LHCN-M2 (cell line): ENCODE measurements around the gene ACTRT3. TPM values are rescaled to one million over a fixed set of nuclear protein-coding genes. Genes with fewer than 3 reads are reported as not detected.

Experiments
- DNase-seq: peaks from one replicate; pipeline ENCODE4 v3.0.0-alpha.2; 2012; ENCODE audit warnings: low read depth
- polyA plus RNA-seq: library from polyadenylated mRNA; unstranded; fragments of >200 nt; gene quantifications from one replicate; pipeline ENCODE4 v1.2.1, GENCODE V29; 2012; ENCODE audit warnings: missing spikeins
- total RNA-seq: library from RNA; depleted of rRNA; stranded (reverse); fragments of >200 nt; gene quantifications from 2 replicates; pipeline ENCODE4 v1.2.3, GENCODE V29; 2014; rRNA removed

ACTRT3 gene
- 6.1 and 6.5 TPM in 2 replicates for total RNA-seq
- 2.9 TPM for polyA plus RNA-seq

DNA sequence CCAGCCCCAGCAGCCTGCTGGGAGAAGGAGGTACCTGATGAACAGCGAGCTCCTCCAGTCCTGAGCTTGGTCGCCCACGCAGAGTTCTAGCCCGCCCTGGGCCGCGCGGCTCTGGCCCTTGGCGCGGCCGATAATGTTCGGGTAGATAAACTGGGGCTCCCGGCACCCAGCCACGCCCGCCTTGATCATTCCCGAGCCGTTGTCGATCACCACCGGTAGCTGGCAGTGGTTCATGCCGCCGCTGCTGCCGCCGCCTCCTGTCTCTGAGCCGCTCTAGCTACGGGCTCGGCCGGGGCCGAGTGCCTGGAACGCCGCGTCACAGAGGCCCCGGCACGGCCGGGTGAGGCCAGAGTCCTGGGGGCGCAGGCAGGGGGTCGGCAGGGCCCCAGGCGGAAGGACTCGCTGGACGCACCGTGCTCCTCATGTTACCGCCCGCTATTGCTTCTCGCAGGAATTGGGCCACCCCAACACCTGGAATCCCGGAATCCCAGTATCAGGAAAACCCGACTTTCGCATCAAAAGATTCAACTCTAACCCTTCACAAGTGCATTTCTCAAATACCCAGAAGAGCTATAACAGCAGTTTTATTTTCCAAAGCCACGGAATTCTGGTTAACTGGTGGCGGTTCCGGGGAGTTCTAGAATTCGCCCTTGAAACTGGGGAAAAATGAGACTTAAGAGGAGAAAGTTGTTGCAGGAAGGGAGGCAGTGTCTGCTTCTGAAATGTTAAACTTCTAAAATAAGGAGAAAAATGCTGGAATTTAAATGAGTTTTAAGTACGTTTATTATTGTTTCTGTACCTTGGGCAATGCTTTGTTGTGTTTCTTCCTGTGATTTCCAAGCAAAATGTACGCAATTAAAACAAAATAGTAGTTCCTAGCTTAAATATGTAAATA, at the start of gene ACTRT3:
TSS of gene ACTRT3 (minus strand) at position 275 of the 895 bp plus-strand sequence. CDS start at position 234, 41 bp downstream.
- DNase-seq = peak; percentile 59

DNA sequence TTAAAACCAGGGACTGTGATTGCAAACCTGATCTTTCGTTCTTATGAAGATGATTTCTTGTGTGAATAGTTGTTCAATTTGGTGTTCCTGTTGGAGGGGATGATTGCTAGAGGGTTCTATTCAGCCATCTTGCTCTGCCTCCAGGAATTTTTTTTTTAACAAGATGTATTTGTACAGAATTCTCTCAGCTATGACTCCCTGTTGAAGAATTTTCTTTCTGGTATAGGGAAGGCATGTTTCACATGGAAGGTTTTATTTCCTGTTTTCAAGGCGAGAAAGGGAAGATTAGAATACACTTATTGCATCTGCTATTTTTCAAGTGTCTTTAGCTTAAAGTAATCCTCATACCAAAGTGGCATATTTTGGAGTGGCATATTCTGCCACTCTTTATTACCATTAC, 49.0 kb upstream of the ACTRT3 start:
- peak; percentile 26 for DNase-seq

DNA sequence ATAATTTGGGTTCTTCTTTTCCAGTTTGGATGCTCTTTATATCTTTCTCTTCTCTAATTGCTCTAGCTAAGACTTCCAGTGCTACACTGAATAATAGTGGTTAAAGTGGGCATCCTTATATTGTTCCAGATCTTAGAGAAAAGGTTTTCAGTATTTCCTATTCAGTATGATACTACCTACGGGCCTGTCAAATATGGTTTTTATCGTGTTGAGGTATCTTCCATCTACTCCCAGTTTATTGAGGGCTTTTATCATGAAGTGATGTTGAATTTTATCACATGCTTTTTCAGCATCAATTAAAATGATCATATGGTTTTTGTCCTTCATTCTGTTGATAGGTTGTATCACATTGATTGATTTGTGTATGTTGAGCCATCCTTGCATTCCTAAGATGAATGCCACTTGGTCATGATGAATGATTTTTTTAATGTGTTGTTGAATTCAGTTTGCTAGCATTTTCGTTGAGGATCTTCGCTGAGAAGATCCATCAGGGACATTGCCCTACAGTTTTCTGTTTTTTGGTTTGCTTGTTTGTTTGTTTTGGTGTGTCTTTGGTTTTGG, 46.3 kb upstream of the ACTRT3 start:
- no peak for DNase-seq

DNA sequence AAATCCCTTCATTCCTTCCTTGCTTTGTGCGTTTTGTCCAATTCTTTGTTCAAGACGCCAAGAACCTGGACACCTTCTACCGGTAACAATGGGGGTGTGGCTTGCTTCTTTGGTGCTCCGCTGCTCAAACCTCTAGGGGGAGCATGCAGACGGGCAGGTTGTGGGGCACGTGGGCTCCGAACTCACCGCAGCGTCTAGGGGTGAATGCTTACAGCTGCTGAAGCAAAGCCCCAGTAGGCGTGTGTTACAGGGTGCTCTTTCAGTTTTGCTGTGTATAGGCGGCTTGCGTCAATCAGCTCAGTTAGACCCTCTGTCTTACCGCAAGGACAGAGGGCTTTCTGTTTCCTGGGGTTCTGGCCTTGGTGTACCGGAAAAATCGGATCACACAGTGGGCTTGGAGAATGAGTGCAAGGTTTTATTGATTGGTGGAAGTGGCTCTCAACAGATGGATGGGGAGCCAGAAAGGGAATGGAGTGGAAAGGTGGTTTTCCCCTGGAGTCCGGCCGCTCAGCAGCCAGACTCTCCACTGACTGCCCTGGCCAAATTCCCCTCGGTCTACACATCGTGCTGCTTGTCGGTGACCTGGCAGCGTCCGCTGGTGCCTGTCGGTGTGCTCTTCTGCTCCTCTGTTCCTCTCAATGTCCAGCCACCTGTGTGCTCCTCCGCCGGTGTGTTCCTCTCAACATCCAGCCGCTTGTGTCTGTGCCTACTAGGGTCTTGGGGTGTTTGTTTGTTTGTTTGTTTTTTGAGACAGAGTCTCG, 44.6 kb upstream of the ACTRT3 start:
- peak; percentile 18 for DNase-seq

DNA sequence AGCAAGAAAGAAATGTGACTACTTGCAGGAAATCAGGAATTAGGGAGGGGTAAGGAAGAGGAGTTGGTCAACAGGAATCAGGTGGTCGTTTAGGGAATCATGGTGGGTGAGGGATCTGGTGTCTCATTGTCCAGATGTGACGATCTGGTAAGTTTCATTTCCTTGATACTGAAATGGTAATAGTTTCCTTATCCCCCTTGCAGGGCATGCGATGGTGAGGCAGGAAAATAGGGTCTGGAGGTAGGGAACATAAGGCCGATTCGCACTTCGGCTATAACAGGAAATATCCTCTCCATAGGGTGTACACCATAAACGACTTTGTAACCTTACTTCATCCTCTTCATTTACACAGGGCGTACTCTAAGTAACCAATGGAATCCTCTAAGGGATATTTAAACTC, 43.9 kb upstream of the ACTRT3 start:
- no peak for DNase-seq

DNA sequence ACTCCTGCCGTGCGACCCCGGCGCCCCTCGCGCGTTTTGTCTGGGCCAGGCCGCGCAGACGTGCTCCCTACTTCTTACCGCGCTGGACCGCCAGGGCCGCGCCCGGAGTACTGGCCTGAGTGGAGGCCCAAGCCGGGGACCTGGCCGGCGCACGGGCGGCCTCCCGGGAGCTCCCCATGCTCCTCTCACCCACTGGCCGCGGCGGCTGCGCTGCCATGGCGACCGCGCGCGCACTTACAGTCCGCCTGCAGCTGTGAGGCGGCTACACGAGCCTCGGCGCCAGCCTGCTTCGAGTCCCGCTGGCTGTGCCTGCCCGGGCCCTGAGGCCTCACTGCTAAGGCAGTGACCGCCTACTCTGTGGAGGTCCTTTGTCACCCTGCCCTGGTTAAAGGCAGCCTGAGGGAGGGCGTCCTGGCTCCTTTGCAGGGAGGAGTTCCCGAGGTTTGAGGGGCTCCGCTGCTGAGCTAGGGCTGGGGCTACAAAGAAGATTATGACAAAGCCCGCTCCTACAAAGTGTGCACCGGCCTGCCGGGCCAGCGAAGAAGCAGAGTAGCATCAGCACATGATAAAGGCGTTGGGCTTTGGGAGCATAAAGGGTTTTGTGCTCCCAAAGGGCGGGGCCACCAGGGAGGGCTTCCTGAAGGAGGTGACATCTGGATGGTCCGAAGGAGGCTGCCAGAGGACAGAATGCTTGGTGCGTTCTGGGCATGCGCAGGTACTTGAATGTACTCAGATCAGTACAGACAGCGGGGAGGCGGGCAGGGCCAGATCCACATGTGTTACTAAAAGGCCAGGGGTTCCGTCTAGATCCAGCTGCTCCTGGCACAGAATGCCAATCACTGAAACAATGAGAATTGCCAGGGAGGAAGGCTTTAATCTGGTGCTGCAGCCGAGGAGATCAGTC, 43.2 kb upstream of the ACTRT3 start, which contains the start of the genes LRRC34 and LRRIQ4:
TSS of gene LRRC34 (minus strand) at position 573 of the 904 bp plus-strand sequence. CDS start at position 217, 356 bp downstream.
TSS of gene LRRIQ4 (plus strand) at position 539 of the 904 bp plus-strand sequence. CDS start 9,052 bp downstream, outside the sequence.
- peak; percentile 92 for DNase-seq

DNA sequence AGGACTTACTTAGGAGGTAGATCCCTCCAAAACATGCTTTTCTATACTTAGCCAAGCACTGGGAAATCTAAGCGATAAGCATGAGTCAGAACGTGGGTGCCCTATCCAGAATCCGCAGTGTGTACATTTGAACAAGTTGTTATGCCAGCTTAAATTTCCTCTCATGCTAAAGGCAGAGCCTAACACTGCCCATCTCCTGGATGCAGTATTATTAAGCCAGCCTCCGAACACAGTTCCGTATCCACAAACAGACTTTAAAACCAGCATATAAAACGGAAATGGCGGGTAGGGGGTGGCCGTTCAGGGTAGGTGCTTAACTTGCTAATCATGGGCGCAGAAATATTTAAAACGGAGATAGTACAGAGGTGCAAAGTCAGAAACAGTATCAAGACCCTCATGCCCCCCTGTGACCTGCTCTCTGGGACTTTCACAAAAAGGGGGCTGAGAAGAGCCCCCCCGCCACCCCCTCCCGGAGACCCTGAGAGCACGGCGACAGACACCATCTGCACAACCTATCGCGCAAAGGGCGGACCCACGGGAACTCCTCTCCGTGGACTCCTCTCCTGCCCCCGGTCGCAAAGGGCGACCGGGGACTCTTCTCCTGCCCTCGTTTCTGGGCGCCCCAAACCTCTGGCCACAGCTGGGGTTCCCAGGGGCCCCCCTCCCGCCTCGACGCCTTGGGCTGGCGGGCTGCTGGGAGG, 42.4 kb upstream of the ACTRT3 start:
- peak; percentile 68 for DNase-seq

DNA sequence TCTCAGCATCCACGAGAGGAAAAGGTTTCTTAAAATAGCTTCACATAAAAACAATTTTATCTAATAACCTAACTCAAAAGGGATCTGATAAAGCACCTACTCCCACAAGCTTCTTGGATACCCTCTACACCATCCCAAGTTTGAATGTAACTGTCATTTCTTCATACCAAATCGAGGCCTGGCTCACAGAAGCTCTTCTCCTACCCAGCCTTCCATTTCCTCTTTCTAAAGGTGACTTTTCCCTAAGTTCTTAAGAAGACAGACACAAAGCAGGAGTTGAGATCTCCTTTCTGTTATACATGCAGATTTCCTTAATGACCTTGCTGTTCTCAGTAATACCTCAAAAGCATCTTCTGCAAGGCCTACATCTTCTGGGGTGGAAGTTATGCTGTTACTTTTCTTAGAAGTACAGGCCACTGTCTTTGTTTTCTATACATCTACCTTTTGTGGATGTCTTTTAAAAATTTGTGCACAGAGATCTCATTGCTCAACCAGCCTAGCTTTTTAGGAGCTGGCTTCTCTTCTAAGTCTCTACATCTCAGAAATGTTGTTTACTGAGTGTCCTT, 40.0 kb upstream of the ACTRT3 start:
- DNase-seq = no peak

DNA sequence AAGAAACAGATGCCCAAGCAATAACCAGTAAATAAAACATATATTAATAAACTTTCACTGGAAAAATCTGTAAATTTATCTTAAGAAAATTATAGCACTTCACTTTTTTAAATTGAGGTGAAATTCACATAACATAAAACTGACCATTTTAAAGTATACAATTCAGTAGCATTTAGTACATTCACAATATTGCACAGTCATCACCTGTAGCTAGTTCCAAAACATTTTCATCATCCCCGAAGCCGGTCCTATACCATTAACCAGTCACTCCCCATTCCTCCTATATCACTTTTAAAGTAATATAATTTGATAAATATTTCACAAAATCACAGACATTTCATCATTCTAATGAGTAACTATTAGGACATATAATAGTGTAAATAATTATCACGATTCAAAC, 35.3 kb upstream of the ACTRT3 start:
- DNase-seq = no peak

DNA sequence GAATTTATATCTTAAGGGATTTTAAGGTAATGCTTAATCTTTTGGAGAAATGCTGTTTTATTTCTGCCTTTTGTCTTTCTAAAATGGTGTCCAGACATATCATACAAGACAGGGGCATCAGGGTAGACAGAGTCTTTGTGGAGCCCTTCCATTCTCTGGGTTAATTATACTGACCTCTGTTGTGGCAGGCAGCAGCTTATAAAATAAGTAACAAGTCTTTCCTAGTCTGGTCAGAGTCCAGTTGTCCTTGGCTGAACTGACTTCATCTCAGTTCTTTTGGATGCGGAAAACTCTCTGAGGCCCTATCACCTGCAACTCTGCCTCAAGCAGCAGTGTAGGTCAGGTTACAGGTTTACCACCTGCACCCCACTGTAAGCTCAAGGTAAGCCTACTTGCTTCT, 23.0 kb upstream of the ACTRT3 start:
- DNase-seq = no peak

DNA sequence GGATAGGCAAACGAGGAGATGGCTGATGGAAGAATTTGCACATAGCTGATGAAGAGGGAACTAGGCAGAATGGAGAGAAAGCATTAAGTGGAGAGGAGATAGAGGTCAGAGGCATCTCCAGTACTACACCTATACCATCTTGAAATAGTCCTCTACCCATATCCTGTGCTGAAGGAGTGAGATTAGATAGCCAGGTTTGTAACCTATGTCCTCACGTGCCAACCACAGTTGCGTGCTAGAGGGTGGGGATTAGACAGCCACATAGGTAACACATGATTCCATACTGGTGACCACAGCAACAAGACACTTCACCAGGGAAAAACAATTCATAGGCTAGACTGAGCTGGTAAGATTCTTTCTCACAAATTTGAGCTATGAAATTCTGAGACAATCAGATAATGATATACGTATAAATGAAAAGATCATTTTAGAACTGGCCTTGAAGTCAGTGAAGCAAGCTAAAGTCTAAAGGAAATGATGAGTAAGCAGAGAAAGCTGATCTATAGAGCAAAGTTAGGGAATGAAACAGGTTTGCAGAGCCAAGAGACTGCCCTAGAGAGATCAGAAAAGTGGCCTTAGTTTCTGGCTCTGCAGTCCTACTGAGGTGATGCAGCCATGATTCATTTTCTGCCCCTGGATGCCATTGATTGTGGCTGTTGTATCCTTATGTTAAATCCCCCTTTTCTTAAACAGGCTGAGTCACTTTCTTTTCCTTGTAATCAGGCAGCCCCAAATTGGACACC, 21.5 kb upstream of the ACTRT3 start:
- no peak for DNase-seq

DNA sequence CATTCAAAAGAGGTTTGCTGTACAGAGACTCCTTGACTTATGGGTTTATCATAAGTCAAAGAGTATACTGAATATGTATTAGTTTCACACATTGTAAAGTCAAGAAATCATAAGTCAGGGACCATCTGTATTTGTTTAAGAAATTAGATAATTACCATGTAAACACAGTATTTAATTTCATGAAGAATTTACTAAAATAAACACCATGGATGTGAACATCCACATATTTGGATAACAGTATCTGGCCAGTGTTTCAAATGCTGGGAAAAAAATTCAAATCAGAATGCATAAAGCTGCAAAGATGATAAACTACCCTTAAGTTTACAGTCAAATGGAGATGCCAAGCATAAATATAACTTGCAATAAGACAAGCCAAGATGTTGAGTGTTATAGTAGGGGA, 20.9 kb upstream of the ACTRT3 start:
- no peak for DNase-seq

DNA sequence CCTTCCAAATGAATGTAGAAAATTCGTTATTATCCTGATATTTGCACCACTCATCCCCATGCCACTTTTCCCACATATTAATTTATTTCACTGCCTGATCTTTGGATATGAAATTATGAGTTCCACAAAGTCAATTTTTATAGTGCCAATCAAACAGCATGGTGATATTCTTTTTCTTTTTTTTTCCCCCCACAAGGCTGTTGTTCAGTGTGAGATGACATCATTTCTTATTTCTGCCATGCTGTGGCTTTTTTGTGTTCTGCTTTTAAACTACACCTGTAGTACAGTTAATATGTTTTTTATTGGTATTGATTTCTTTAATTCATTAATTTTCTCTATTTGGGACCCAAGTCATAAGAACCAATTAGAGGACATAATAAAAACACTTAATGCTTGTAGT, 18.4 kb upstream of the ACTRT3 start:
- DNase-seq = no peak

DNA sequence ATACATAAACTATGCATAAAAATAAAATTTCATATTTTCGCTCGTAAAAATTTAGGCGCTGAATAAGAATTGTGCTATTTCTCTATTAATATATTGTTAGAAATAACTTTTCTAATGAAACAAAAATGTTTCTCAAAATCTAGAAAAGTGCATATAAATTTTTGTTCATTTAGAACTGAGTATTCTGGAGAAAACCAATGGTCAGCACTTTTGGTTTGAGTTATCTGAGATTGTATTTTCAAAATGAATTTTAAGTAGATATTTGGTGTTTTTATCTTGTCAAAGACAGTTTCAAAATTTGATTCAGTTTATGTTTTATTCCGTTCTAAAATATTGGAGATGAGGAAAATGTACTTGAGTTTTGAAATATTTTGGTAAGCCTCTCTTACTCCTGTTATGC, 17.8 kb upstream of the ACTRT3 start:
- no peak for DNase-seq

DNA sequence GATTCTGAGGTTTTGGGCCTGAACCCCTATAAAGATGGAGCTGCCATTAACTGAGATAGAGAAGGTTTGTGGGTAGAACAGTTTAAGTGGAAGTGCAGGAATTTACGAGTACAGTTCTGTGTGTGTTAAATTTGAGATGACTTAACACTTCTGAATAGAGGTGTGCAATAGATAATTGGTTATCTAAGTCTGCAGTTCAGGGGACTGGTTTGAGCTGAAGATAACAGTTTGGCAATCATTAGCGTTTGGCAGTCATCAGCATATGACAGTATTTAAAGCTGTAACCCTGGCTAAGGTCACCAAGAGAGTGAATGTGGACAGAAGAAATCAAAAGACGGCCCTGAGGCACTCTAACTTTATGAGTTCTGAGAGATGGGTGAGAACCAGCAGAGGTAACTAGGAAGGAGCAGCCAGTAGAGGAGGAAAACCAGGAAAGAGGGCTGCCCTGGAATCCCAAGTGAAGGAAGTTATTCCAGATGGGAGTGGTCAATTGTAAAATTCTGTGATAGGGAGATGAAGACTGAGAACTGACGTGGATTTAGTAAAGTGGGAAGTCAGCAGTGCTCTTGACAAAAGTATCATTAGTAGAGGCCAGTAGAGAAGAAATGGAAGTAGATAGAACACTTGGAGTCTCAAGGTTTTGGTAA, 12.0 kb upstream of the ACTRT3 start:
- DNase-seq = no peak

DNA sequence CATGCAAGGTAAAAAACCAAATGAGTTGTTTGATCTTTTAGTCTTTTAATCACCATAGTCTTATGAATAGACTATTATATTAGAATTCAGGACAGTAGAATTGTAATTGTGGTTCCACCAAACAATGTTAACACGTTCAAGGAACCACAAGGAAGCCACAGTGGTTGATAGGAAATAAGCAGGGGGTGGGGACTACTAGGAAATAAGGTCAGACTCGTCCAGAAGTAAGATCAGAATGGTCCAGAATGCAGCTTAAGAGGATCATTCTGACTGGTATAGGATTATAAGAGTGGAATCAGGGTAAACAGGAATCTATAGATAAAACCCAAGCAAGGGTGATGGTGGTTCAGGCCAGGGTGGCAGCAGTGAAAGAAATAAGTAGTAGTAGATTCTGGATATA, 11.4 kb upstream of the ACTRT3 start:
- no peak for DNase-seq

DNA sequence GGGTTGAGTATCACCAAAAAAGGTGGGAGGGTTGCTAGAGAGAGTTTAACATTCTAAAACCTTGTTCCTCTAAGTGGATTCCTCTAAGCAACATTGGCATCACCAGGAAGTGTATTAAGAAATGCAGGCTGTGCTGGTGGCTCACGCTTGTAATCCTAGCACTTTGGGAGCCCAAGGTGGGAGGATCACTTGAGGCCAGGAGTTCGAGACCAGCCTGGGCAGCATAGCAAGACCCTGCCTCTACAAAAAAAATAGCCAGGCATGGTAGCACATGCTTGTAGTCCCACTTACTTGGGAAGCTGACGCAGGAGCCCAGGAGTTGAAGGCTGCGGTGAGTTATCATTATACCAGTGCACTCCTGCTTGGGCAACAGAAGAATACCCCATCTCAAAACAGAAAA, 8.5 kb upstream of the ACTRT3 start:
- DNase-seq = no peak

DNA sequence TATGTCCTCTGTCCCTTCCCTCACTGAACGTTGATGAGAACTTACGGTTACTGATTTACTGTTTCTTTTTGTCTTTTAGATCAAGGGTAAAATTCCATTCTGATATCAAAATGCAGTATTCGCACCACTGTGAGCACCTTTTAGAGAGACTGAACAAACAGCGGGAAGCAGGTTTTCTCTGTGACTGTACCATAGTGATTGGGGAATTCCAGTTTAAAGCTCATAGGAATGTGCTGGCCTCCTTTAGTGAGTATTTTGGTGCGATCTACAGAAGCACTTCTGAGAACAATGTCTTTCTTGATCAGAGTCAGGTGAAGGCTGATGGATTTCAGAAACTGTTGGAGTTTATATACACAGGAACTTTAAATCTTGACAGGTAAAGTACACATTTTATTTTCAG, 4.8 kb upstream of the ACTRT3 start:
- DNase-seq = no peak
